Urinary bladder (tissue), 4 donors: Measurements from ENCODE around the gene CT47C1. TPM values are rescaled to one million over a fixed set of nuclear protein-coding genes. Genes with fewer than 3 reads are reported as not detected.

ENCODE experiments used
- DNase-seq: peaks from one replicate; pipeline ENCODE4 v3.0.0-alpha.2; 2015; ENCODE audit errors: extremely low spot score
- H3K27ac ChIP-seq: one replicate; pipeline ENCODE4 v1.5.1; 2013; ENCODE audit warnings: low read depth, mild to moderate bottlenecking, moderate library complexity
- H3K36me3 ChIP-seq: one replicate; pipeline ENCODE4 v1.6.1; 2013; ENCODE audit warnings: mild to moderate bottlenecking, moderate library complexity; ENCODE audit not compliant: insufficient read depth
- H3K4me1 ChIP-seq: one replicate; pipeline ENCODE4 v1.6.1; 2013; ENCODE audit warnings: mild to moderate bottlenecking, moderate library complexity; ENCODE audit not compliant: insufficient read depth
- H3K4me3 ChIP-seq: one replicate; pipeline ENCODE4 v1.5.1; 2013; ENCODE audit warnings: low read depth, low read length
- WGBS: extraction: QIAGEN DNeasy Blood & Tissue Kit; methylation state at CpG from one replicate; pipeline ENCODE4 v1.1.7; 2013; 5-methylcytosine and 5-hydroxymethylcytosine counted together
- polyA plus RNA-seq: library from polyadenylated mRNA; stranded (reverse); fragments of 200-250 nt; gene quantifications from one replicate; pipeline ENCODE4 v1.2.3, GENCODE V29; 2013
- total RNA-seq: library from RNA; depleted of rRNA; stranded (reverse); fragments of >200 nt; gene quantifications from one replicate; pipeline ENCODE4 v1.2.3, GENCODE V29; 2014
- donor health status: healthy with polysubstance abuse.
- donor health status: healthy.

Gene CT47C1
- total and polyA plus RNA-seq, 2 donors, result not detected

DNA sequence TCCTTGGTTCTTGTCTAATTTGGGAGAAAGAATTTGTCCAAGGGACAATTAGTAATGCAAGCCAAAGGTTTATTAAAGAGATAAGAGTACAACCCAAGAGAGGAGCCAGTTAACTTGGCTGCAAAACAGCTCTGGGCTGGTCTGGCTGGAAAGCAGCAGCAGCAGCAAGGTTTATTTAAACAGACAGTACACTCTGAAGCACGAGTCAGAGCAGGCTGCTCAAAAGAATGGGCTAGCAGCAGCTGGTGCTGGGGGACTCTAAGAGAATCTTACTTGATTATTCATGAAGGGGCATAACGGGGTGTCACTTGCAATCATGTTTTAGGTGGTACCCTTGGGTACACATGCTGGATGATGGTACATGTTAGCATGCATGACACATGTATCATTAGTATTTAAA lies 17.1 kb upstream of the CT47C1 start:
- WGBS, result 25% methylated on average over 2 of the region's 2 CpGs
- H3K4me3 ChIP-seq, result no peak overlapping the region
- no peak overlapping the region for H3K27ac ChIP-seq
- H3K36me3 ChIP-seq, result no peaks in the 10 kb centered on the region
- DNase-seq, result no peak
- no peaks in the 10 kb centered on the region for H3K4me1 ChIP-seq

DNA sequence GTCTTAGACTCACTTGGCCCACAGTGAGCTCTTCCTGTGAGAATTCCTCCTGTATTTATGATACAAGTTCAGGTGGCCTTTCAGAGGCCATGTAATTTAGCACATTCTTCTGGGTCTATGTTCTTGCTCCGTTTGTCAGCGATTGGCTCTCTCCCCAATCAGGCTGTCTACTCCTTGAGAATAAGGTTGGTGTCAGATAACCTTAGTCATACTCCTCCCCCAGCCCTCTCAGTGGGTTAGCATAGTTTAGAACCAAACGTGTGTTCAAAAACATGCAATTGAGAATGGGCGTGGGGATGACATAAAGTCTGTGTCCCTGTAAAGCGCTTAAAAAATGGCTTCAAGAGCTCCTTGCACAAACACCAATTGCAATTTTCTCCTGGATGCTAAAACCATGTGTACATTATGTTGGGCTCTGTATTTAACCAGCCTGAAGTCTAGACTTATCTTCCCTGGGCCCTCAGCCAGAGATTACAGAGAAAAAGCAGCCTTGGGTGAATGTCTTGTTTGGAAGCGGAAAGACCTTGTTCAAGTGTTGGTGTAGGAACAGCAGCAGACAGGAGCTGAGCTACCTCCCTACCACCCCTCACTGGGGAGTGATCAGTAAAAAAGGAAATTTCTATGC lies 9.9 kb upstream of the CT47C1 start:
- Histone ChIP-seq H3K4me3 (no peak overlapping the region), H3K36me3 (no peaks in the 10 kb centered on the region), H3K27ac (no peak overlapping the region), H3K4me1 (no peaks in the 10 kb centered on the region)
- 44% methylated on average over 6 of the region's 6 CpGs for WGBS
- no peak for DNase-seq

DNA sequence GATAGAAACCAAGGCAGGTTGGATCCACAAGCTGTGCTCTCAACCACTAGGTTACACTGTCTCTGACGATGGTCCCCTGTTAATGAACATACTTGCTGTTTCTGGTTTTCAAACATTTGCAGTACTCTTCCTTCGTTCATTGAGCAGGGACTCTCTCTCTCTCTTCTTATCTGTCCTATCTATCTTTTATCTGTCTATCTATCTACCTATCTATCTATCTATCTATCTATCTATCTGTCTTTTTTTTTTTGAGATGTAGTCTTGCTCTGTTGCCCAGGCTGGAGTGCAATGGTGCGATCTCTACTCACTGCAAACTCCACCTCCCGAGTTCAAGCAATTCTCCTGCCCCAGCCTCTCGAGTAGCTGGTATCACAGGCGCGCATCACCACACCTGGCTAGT lies 9.4 kb upstream of the CT47C1 start:
- no peak for DNase-seq
- Histone ChIP-seq H3K27ac (no peak overlapping the region), H3K4me3 (no peak overlapping the region), H3K36me3 (no peaks in the 10 kb centered on the region), H3K4me1 (no peaks in the 10 kb centered on the region)
- WGBS, result 98% methylated on average over 7 of the region's 7 CpGs

DNA sequence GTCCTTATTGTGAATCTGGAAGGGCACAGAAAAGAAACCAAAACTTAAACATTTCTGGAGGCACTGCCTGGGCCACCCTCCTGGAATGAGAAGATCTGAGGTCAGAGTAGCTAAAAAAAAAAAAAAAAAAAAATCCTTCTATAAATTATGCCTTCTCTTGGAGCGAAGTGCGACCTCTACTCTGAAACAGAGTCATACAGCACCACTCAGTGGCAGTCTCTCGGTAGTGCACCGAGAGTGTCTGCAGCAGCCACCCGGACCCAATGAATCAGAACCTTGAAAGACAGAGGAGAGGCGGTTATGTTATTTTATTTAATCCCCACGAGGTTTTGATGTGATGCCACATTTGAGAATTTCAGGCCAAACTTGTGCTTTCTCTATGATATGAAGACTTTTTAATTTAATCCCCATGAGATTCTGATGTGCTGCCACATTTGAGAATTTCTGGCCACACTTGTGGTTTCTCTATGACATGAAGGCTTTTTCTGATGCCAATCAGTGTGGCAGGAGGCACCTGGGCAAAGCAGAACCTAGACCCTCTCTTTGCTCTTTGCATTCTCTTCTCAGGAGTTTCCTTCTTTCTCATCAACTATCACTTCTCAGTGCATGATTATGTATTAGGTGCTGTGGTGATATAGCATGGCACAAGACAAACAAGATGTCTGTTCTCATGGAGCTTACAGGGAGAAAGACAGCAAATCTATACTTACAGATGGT lies 5.6 kb upstream of the CT47C1 start:
- no peaks in the 10 kb centered on the region for H3K36me3 ChIP-seq
- no peak for DNase-seq
- H3K27ac ChIP-seq, result no peak overlapping the region
- WGBS, result 4% methylated on average over 7 of the region's 7 CpGs
- H3K4me1 ChIP-seq, result no peaks in the 10 kb centered on the region
- no peak overlapping the region for H3K4me3 ChIP-seq

DNA sequence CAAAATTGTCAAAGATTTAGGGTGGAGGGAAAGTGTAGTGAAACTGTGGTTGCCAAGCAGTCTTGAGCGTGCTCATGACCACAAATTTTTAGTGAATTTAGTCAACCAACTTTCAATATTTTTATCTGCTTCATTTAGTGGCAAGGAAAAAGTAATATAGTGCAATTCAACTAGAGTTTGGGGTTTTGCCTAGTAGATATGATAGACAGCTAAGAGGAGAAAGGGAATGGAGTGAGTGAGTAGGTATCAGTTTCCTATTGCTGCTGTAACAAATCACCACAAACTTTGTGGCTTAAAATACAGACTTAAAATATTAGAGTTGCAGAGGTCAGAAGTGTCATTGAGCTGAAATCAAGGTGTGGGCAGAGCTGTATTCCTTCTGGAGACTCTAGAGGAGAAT lies 3.7 kb upstream of the CT47C1 start:
- Histone ChIP-seq H3K36me3 (no peaks in the 10 kb centered on the region), H3K4me1 (no peaks in the 10 kb centered on the region), H3K4me3 (no peak overlapping the region), H3K27ac (no peak overlapping the region)
- 86% methylated on average over 1 of the region's 1 CpG for WGBS
- no peak for DNase-seq

DNA sequence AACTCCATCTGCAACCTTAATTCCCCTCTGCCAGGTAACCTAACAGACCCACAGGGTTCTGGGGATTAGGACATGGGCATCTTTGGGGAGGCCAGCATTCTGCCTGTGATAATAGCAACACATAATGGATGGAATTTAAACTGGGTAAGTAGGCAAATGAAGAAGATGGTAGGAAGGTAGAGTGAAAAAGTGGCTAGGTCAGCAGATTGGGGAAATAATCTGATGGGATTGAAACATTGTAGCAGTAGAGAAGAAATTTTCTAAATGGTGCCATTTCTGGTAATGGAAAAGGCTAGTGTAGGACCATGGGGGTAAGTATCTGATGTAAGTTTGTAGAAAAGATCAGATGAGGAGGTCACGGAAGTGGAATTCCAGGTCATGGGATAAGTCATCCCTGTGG lies 3.0 kb upstream of the CT47C1 start:
- Histone ChIP-seq H3K4me1 (no peaks in the 10 kb centered on the region), H3K36me3 (no peaks in the 10 kb centered on the region), H3K27ac (no peak overlapping the region), H3K4me3 (no peak overlapping the region)
- WGBS, result 92% methylated on average over 1 of the region's 1 CpG
- no peak for DNase-seq

DNA sequence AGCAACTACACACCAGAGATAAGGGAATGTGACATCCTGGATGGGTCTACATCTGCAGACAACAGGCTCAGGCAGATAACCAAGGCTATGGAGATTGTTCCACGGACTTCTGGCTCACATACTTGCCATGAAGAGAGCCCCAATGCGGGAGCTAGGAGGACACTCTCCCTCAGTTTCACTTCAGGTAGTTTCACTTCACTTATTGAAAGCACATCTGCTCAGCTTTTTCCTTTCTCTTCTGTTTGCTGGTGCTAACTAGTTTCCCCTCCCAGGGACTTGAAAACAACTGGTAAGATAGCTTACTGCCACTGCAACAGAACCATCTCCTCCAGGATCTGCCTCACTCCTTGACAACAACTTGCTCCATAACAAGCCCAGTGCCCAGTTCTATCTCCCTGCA lies 1.4 kb upstream of the CT47C1 start:
- Histone ChIP-seq H3K4me3 (no peak overlapping the region), H3K27ac (no peak overlapping the region), H3K4me1 (no peaks in the 10 kb centered on the region), H3K36me3 (no peaks in the 10 kb centered on the region)
- 78% methylated on average over 2 of the region's 2 CpGs for WGBS
- no peak for DNase-seq

DNA sequence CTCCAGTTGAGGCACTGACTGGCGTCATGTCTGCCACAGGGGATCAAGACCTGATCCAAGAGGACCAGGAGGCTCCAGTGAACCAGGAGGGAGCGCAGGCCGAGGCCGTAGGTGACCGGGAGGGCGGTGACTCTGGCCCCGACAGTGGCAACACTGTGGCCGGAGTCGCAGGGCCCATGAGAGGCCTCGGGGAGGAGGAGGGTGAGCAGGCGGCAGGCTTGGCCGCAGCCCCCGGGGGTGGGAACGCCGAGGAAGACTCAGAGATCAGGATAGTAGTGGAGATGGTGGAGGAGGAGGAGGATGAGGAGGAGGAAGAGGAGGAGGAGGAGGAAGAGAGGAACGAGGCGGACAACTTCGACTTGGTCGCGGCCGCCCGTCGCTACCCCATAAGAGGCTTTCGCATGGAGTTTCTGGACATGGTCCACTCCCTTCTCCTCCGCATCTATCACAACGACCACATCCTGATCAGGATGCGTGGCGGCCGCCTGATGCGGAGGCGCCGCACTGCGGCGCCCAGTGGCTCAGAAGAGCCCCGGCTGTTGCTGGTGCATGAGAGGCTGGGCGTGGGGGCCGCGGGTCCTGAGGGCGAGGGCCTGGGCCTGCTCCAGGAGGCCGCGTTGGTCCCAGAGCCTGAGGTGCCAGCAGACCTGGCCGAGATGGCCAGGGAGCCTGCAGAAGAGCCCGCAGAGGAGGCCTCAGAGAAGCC lies 560 bp downstream of the CT47C1 start:
- Histone ChIP-seq H3K27ac (no peak overlapping the region), H3K4me3 (no peak overlapping the region), H3K36me3 (no peaks in the 10 kb centered on the region), H3K4me1 (no peaks in the 10 kb centered on the region)
- 97% methylated on average over 43 of the region's 43 CpGs for WGBS
- DNase-seq, result no peak

DNA sequence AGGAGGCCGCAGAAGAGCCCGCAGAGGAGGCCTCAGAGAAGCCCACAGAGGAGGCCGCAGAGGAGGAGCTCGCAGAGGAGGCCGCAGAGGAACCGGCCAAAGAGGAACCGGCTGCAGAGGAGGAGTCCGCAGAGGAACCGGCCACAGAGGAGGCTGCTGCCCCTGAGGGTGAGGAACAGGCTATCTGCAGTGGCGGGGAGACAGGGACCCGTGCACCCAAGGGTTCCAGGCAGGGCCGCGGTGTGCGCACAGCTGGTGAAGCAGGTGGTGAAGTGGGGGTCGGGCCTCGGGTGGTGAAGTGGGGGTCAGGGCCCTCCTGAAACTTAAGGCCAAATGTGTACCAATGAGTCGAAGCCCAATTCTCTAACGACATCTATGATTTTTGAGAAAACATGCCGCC lies 1.1 kb downstream of the CT47C1 start:
- no peaks in the 10 kb centered on the region for H3K4me1 ChIP-seq
- WGBS, result 94% methylated on average over 19 of the region's 19 CpGs
- H3K27ac ChIP-seq, result no peak overlapping the region
- no peaks in the 10 kb centered on the region for H3K36me3 ChIP-seq
- no peak overlapping the region for H3K4me3 ChIP-seq
- no peak for DNase-seq

DNA sequence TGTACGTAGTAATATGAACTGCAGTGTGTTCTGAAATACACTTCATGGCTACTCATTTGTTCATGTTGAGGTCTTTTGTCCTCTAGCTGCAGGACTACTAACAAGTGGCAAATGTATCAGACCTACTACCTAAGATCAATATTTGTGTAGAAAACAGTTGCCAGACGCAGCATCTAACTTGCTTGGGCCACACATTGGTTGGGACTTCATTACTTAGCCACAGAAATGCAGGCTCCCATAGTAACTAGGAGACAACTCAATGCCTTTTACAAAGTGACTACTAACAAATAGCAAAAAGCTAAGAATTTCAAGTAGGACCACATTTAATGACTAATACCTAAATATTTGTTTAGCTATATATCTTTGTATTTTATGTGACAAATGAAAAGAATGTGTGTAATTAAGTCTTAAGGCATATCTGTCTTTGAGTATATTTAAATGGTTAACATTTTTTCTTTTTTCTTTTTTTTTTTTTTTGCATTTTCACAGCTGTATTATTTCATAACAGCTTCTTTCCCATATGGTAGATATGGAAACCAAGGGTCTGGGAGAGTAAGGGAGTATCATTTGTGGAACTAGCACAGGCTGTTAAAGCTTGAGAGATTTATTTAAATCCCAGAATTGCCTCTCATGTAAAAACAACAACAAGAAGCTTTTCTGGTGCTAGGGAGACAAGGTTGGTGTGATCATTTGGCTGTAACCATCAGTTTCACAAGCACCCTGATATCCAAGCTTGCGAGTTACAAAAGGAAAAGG lies 2.7 kb downstream of the CT47C1 start:
- DNase-seq, result no peak
- Histone ChIP-seq H3K36me3 (no peaks in the 10 kb centered on the region), H3K4me1 (no peaks in the 10 kb centered on the region), H3K27ac (no peak overlapping the region), H3K4me3 (no peak overlapping the region)
- 90% methylated on average over 3 of the region's 3 CpGs for WGBS

DNA sequence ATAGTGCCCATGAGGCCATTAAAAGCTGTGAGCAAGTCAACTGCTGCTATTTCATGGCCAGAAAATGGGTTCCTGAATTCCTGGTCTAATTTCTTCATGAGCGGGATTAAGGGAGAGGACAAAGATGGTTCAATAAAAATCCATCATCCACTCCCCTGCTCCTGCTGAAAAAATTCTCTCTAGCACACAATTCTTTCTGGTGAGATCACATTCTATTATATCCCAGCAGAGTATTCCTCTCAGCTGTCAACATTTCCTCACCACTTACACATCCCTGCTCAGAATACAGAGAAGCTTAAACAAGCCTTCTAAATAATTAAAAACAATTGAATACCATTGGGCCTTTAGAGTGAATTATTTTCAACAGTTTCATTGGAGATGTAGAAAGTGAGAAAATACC lies 9.5 kb downstream of the CT47C1 start:
- Histone ChIP-seq H3K36me3 (no peaks in the 10 kb centered on the region), H3K4me3 (no peak overlapping the region), H3K4me1 (no peaks in the 10 kb centered on the region), H3K27ac (no peak overlapping the region)
- DNase-seq, result no peak
- WGBS, result 65% methylated on average over 1 of the region's 1 CpG

DNA sequence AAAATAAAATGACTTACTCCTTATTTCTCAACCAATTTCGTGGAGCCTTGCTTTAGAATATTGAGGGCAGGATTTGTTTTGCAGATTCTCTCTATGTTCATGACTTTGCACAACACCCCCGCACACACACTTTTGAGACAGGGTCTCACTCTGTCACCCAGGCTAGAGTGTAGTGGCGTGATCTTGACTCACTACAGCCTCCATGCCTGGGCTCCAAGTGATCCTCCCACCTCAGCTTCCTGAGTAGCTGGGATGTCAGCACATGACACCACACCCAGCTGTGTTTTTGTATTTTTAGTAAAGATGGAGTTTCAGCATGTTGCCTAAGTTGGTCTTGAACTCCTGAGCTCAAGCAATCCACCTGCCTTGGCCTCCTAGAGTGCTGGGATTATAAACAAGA lies 12.0 kb downstream of the CT47C1 start:
- Histone ChIP-seq H3K4me3 (no peak overlapping the region), H3K36me3 (no peaks in the 10 kb centered on the region), H3K4me1 (no peaks in the 10 kb centered on the region), H3K27ac (no peak overlapping the region)
- 88% methylated on average over 3 of the region's 3 CpGs for WGBS
- no peak for DNase-seq

DNA sequence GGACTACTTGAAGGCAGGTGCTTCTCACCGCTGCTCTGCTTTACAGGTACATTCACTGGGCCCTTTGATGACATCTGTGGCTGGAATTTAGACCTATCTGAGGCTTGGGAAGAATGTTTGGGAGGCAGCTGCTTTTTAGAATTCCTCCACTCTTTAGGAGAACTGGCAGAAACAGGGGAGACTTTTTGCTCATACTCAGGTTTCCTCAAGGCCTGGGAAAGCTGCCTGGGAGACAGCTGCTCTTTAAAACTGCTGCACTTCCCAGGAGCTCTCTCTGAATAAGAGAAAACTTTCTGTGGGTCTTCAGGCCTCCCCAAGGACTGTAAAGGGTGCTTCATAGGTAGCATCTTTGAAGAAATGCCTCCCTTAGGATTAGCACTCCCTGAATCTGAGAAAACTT lies 14.3 kb downstream of the CT47C1 start:
- 88% methylated on average over 1 of the region's 1 CpG for WGBS
- no peak overlapping the region for H3K27ac ChIP-seq
- no peak for DNase-seq
- H3K4me1 ChIP-seq, result no peaks in the 10 kb centered on the region
- H3K36me3 ChIP-seq, result no peaks in the 10 kb centered on the region
- H3K4me3 ChIP-seq, result no peak overlapping the region

DNA sequence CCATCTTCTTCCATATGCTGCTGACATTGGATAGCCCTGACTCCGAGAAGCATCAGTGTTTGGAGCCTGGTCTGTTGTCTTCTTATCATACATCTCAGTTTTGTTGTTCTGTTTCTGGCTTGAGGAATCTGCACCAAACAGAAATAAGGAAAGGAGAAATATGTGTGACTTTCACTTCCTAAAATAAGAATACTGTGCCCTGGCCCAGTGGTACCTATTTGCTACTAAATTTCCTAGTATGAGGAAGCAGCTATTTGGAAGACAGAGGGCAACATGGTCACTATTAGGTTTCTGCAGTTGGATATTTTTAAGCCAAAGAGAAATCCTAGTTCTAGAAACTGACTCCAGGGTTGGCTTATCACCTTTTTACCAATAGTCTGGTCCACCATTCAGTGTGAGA lies 16.8 kb downstream of the CT47C1 start:
- WGBS, result 94% methylated on average over 1 of the region's 1 CpG
- no peaks in the 10 kb centered on the region for H3K4me1 ChIP-seq

More for the DNA sequence above, 16.8 kb downstream of the CT47C1 start:
- no peak overlapping the region for H3K27ac ChIP-seq
- no peak overlapping the region for H3K4me3 ChIP-seq
- H3K36me3 ChIP-seq, result no peaks in the 10 kb centered on the region
- no peak for DNase-seq
